RCC 7860 (cell line): ENCODE measurements around the gene NRXN2.

Source experiments
- DNase-seq: peaks from one replicate; pipeline ENCODE4 v3.0.0-alpha.2; 2015; ENCODE audit warnings: low spot score
- FAIRE-seq: peaks from 2 replicates; lab custom pipeline; 2012; peaks lifted over from hg19 to GRCh38; lab: Jason Lieb, UNC

NRXN2 gene

DNA sequence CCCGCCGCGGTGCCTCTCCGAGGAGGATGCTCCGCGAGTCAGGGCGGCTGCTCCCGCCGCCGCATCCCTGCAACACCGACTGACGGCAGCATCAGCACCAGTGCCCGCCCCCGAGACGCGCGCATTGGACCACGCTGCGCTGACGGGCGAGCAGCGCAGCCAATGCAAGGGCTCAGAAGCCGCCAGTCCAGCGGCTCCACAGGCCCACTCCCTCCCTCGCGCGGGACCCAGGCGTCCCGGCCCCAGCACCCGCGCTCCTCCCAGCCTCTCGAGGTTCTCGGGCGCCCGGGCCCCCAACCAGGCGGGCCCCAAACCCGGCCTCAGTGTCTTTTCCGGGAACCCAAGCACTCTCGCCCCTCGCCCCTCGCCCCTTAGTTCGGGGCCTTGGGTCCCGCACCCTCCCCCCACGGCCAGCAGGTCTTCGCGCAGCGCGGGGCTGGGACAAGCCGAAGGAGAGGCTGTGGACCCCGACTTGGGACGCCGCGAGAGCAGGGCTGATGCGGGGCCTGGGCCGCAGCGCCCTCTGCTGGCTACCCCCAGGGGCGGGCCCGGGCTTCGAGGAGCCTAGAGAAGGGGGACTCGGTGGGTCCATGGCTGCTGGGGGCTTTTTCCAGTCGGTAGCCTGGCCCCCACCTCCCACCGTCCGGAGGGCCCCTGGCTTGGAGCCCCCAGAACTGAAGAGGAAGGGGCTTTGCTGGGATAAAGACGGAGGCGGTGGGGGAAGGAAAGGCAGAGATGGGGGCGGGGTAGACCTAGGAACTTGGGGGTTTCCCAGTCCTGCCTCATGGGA, at the start of gene NRXN2:
Gene NRXN2 (minus strand): TSS at position 81 of the 790 bp plus-strand sequence. CDS start 9,498 bp downstream, outside the sequence.
- FAIRE-seq (no peak), DNase-seq (peak; percentile 44)

DNA sequence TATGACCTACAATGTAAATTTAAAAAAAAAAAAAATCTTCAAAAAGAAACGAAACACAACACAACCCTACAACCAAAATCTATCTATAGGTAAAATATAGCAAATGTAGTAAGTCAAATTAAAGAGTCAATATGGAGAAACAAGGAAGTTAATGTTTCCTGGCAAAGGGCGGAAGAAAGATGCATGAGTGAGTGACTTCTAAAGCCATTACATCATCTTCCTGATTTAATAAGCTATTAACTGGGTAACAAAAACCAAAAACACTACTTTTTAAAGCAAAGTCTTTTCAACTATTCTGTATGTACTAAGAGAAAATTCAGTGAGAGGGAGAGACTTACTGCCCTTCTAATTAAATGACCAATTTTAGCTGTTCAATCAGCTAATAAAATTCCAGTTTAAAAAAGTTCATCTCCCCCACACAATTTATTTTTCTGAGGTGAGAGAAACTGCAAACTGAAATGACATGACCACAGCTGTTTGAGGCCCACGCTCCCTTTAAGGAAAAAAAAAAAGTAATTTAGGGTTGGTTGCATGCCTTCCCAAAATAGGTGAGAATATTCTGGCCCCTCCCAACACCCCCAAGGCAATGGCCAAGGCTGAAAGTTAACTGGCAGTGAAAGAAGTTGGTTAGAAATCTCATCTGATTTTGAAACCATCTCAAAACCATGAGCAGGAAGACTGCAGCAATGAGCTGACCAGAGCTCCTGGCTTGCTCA, 49.5 kb upstream of the NRXN2 start:
- FAIRE-seq: no peak
- no peak for DNase-seq

DNA sequence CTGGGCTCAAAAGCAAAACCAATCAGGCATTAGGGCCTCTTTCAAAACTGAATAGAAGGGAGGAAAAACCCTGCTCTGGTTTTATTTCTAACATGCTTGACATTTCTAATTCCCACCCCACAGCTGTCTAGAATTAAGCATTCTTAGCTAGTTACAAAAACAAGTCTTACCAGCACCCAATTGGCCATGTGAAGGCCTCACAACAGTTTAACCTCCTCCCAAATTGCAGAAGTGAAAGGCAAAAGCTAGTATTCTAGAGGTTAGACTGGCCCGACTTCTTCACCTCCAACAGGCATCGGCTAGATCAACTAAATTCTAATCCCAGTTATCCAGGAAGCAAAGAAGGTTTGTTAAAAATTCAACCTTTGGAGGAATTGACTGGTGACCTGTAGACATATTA, 48.9 kb upstream of the NRXN2 start:
- FAIRE-seq (no peak), DNase-seq (no peak)

DNA sequence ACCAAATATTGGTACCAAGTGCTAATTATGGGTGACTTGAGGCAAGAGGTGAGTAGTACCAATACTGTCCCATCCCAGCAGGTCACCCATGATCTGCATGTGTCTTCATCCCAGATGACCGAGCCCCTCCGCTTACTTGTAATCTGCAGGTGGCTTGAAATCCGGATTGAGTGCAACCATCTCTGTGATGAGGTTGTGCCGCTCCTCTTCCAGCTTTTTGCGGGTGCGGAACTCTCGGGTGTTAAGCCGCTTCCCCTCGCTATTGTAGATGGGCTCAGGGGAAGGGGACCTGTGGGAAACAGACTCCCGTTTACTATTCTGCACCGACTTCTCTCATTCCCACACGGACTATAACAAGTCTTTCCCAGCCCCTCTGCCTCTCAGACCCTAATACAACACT, 47.1 kb upstream of the NRXN2 start:
- FAIRE-seq (no peak), DNase-seq (no peak)

DNA sequence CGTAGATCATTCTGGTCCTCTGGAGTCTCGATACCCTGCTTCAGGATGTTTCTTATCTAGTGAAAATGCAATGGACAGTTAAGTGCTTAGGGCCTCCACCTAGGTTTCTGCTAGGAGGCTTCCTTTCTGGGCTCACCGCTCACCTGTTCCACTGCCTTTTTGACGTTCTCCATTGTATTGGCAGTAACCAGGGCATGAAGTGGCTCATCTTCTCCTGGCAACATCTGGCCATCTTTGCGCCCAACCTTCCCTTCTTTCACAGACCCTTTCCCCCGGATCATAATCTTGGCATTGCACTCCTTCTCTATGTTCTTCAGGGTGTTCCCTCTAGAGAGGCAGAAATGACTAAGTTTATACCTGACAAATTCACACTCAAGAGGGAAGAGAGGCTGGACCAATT, 46.3 kb upstream of the NRXN2 start:
- FAIRE-seq: no peak
- no peak for DNase-seq

DNA sequence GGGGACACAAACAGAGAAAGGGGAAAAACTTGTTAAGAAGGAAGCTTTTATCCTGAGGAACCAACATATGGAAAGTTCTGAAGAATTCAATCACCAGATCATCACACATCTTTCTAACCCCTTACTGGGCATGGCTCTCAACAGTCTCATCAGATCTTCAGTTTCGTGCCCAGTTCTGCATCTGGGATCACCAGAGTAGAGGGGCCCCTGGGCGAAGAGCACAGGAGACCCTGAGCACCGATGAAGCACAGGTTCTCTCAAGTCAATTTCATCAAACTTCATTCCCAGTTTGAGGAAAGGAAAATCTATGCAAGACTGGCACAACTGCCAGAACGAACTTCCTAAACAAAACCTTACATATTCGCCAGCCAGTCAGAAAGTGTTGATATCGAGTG, 45.3 kb upstream of the NRXN2 start:
- no peak for FAIRE-seq
- no peak for DNase-seq

DNA sequence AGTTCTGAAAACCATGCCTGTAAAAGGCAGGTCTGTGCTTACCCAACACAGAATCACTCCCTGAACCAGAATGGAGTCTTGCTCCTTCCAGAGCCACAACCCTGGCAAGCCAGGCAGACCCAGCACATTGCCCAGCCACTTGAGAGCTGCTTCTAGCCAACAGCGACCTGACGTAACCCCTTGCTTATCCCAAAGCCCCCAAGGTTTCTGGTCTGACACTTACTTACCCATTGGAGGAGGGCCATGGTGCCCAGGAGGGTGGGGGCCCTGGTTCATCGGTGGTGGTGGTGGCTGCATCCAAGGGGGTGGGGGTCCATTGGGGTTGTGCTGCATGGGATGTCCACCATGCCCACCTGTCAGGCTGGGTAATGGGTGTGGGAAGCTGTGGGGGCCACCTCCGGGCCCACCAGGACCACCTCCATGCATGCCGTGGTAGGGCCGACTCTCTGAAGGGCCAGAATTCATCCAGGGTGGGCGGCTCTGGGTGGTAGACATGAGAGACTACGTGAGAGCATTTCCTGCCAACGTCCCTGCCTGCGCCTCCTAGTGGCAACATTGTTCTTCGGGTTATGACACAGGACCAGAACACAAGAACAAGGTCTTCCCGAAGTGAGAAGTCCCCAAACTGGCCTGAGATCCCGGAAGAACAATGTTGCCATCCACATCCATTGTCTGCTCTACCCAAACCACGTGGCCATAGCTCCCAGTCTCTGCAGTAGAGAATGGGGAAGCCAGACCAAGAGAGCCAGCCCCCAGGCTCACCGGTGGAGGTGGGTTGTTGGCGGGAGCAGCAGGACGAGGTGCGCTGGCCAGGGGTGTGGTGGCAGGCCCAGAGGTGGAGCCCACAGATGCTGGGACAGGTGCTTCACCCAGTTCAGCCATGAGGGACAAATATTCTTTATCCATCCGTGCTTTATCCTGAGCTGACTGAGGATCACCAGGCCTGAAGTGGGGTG, 44.6 kb upstream of the NRXN2 start:
- FAIRE-seq (no peak), DNase-seq (peak; percentile 11)

DNA sequence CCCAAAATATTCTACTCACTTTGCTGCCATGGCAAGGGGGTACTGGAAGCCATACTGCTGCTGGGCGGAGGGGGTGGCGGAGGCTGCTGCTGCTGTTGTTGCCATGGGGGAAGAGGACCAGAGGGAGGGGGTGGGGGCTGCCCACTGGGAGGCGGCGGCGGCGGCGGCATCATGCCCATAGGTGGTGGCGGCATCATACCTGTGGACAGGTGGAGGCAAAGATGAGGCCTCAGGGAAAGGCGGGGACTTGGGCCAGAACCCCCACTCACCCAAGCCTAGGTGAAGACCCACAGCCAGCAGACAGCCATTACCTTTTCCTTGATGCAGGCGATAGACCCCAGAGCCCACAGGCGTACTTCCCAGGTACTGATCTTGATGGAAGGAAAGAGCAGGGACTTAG, 43.9 kb upstream of the NRXN2 start:
- no peak for FAIRE-seq
- DNase-seq: no peak

DNA sequence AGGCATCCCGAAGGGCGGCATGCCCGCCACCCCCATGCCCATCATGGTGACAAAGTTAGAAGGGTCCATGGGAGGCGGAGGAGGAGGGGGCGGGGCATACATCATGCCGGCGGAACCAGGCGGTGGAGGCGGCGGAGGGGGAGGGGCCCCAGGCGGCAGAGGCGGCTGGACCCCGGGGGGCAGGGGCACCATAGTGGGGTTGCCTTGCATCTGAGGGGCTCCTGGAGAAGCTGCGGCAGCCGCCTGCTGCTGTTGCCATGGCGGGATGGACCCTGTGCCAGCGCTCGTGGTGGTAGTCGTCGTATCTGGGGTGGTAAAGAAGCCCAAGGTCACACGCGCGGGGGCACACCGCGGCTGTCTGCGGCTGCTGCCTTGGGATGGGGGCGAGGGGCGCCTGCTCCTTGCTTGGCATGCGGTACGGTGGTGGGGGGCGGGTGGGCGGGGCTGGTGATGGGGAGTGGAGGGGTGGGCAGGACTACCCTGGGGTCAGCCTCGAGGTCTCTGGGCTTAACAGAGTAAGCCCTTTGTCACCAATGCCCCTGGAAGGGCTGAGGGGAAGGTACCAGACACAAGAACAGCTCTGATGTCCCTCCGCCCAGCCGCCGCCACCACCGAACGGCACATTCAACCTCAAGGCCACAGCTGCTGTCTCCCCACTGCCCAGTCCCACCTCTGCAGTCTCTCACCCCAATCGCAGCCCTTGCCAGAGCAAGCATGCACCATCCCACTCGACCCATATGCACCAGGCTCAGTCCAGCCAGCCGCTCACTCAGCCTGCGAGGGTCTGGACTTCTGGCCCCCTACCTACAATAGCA, 43.1 kb upstream of the NRXN2 start:
- no peak for FAIRE-seq
- no peak for DNase-seq

DNA sequence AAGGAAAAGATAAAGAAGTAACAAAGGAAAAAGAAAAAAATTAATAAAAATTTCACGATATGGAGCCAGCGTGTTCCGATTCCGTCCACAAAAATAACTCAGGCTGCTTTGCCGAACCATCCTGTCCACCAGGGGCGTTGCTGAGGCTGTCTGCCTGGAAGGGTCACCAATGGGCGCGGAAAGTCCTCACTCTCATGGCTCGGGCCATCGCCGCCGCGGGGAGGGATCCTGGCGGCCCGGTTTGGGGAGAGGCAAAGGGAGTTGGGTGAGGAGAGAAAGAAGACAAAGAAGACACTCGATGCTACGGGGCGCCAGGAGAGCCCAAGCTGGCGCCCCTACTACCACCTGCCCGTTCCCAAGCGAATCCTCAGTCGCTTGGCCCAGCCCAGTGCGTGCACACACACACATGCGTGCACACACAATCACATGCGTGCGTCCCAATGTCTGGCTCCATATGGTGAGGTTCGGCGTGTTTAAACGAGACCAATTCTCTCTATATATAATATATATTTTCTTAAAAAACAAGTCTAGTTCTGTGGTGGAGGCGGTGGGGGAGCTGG, 42.4 kb upstream of the NRXN2 start:
- DNase-seq: no peak
- no peak for FAIRE-seq

DNA sequence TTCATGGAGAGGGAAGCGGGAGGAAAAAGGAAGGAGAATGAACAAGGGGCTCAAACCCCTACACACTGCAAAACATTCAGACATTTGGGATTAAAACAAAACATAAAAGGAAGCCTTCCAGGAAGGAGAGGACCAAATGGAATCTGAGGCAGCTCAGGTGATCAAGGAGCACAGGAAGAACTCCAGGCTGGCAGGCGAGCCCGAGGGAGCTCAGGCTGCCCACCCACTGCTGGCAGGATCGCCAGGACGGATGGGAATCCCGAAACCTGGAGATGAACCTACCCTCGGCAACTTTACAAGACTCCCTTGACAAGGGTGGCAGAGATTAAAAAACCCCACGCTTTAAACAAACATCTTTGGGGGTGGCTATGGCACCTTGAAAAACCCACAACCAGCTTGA, 41.8 kb upstream of the NRXN2 start:
- FAIRE-seq (no peak), DNase-seq (no peak)

DNA sequence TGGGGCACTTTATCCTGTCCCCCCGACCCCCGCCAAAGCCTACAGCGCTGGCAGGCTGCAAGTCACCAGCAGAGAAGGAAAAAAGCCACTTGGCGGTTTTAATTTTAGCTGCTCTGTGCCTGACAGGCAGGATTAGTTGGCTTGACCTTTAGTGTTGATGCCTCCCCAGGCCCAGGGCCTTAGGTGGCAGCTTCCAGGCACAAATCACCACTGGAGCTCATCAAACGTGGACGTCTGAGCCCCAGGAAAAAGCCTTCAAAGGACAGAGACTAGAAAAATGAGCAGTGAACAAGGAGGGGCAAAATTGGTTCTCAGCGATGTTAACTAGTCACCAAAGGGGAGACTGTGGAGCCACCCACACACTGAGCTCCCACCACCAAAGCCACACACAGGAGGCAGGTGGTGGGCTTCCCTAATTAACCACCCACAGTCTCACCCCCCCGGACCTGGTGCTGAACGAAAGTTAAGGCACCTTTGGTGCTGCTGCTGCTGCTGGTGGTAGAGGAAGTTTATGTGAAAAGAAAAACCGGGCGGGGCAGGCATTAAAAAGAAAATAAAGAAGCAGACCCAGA, 41.1 kb upstream of the NRXN2 start:
- DNase-seq (no peak), FAIRE-seq (no peak)

DNA sequence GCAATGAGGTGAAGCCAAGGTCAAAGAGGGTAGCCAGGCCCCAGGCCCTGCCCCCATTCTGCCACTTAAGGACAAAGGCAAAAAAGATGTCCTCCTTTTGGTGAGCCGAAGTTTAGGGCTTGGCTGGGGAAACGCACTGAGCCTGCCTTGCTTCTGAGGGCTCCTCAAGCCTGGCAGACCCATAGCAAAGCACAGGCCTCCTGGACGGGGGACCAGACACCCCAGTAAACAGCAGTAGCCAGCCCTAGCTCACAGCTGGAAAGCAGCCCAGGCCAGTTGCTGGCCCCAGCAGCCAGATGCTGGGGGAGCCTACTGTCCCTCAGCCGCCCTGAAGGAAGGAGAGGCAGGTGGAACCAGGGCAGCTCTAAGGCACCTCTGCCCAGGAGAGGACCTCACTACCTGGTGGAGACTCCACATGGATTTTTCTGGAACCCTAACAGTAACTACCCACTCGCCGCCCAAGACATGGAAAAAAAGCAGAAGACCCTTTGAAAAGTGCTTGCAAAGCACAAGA, 40.6 kb upstream of the NRXN2 start:
- DNase-seq (no peak), FAIRE-seq (no peak)

DNA sequence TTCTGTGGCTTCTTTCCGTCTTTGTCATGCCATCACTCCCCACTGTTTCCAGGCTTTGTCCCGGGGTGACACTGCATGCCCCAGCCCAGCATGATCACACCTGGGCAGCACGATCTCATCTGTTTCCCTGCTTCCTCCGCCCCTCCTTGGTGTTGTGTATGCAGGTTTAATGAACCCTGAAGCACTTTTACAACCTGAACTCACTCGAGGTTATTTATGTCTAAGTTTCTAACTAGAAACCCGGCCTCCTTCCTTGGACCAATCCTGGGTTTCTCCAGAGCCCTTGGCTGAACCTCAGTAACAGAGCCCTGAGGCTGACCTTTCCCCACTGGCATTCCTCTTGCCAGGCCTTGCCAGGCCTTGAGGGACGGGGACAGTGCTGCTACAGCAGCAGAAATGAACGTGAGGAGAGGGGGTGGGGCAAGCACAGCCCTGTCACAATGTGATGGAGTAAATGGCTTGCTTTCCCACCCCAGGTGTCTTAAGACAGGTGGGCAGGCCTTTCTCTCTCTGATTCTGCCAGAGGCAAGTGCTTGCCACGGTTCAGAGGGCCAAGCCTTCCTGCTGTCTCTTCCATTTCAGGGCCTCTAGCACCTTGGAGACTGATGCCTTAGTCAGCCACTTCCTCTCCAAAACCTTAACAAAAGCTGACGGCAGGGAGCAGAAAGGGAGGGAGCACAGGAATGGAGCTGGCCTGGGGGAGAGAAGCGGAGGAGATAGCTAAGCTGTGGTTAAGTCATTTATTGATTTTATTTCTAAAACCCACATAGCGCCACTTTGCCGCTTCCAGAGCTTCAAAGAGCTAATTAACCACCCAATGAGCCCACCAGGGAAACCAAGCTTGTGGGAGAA, 39.9 kb upstream of the NRXN2 start:
- peak; percentile 71 for DNase-seq
- peak; percentile 73 for FAIRE-seq

DNA sequence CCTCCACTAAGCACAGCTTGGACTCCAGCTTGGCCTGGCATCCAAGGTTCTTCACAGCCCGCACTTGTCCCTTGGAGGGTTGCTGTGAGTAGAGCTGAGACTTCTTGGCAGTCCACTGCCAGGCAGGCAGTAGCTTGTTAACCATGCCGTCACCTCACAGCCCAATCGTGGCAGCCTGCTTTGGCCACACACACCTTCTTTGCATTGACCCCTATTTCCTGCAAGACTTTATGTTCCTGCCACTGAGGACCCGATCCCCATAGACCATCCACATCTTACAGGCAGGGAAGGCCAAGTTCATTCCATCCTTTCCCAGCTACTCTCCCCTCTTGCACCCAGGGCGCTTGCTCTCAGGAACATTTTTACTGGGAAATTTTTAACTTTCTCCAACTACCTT, 39.3 kb upstream of the NRXN2 start:
- FAIRE-seq (no peak), DNase-seq (no peak)

DNA sequence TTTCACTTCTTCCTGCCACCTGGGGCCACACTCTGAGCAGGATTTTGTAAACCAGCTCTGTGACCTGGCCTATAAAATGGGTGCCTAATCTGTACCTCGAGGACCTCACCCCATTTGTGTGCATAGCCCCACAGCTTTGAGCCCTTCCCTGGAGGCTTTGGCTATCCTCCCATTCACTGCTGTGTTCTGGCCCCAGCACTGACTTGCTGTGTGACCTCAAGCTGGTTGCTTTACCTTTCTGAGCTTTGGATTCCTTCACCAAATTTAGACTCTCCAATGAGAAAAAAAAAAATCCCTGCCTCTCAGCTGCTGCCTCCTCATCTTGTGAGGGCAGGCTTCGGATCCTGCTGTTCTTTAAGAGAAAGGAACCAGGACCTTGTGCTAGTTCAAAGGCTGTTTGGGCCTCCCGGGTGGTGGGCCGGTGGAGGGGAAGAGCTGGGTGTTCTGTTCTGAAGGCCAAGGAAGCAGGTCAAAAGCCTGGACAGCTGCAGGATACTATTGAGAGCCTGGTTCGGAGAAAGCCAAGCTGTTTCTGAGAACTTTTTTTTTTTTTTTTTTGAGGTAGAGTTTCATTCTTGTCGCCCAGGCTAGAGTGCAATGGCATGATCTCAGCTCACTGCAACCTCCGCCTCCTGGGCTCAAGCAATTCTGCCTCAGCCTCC, 37.9 kb upstream of the NRXN2 start:
- FAIRE-seq: no peak
- no peak for DNase-seq

DNA sequence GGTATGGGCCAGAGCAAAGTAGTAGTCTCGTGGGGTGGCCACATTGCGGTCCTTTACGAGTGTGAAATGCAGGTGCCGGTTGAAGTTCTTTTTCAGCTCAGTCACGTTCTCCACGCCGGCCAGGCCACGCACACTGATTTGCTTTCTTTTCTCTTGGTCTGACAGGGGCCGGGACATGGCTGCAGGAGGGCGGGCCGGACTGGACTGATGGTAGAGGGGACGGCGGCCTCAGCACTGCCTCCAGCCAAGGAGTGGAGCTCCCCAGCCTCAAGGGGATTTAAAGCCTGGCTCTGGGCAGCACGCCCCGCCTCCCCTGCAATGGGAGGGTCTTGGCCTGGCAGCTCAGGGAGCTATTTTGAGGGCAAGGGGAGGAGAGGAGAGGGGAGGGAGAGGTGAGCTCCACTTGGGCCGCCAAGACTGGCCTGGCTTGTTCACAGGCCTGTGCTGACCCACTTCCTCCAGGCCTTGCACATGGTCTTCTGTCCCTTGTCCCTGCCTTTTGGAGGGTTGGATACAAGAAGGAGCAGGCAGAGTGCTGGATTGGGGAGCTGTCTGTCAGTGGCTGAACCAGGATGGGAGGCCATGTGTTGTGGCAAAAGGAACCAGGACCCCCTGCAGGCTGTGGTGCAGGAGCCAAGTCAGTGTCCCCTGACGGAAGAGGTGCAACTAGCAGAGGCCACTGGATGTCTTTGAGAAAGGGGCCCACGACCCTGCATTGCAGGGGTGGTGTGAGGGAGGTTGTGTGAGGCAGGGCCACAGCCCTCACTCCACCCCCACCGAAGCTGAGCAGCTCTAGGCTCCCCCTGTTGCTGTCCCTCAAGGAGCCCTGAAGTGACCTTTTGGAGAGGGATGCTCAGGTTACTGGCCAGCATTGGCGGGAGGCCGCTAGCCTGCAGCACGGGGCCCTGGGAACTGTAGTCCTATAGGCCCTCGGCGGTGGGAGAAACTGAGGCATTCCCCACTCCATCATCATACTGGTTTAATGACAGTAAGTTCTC, 37.0 kb upstream of the NRXN2 start, which contains the start of gene PYGM:
Gene PYGM (minus strand): TSS at position 253 of the 998 bp plus-strand sequence. CDS start 76 bp downstream, at position 177.
- DNase-seq: no peak
- no peak for FAIRE-seq
